Non-pigmented ciliary epithelial cell (primary cell): ENCODE measurements around the gene FAM210B.
"Not testable (repeated sequence)": the region's sequence is repeated elsewhere in the genome, so short reads cannot be mapped to it uniquely, and the experiment has no call there.

Source experiments
- DNase-seq: peaks from one replicate; pipeline ENCODE4 v3.0.0-alpha.2; 2010; ENCODE audit warnings: low read depth

The FAM210B gene

DNA sequence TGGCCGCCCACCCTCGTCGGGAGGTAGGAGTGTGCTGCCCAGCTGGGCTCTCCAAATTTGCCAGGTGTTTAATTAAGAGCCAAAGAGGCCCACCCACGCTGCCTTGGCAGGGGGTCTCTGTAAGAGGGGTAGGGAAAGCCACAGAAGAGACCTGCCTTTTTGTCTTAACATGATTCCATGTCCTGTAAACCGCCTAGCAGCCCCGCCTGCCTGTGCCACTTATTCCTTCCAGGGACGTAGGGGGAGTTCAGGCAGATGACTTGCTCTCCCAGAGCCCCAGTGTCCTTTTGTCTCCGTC lies 2.1 kb downstream of the FAM210B start:
- DNase-seq = no peak

DNA sequence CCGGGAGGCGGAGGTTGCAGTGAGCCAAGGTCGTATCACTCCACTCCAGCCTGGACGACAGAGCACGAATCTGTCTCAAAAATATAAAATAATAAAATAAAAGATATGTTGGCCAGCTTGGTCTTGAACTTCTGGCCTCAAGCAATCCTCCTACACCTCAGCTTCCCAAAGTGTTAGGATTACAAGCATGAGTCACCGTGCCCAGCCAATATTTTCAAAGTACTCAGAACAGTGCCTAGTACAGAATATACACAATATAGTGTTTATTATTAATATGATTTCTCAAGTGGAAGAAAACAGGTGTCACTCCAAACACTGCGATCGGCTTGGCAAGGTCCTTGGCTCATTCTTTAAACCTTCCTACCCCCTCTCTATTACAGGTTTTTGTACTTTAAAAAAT lies 3.1 kb downstream of the FAM210B start:
- no peak for DNase-seq

DNA sequence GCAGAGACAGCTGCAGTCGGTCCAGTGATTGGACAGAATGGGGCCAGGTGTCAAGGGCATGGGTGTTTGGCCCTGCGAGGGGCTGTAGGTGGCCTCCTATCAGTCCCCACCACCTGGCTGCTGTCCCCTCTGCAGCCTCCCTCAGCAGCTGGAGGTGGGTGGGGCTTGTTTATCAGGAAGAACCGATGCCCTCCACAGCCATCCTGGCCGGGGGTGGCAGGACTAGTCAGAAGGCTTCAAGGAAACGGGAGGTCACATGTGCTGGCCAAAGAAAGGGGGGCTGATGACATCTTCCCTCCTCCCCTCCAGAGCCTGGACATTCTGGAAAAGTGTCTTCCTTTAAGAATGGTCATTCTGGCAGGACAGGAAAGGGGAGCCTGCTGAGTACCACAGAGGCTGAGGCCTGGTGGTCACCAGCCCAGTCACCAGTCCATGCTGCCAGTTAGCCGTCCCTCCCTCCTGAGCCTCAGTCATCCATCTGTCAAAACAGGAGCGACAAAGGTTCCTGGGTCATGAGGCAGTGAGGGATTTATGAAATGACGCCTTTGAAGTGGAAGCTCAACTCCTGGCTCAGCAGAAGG lies 4.1 kb downstream of the FAM210B start:
- no peak for DNase-seq

DNA sequence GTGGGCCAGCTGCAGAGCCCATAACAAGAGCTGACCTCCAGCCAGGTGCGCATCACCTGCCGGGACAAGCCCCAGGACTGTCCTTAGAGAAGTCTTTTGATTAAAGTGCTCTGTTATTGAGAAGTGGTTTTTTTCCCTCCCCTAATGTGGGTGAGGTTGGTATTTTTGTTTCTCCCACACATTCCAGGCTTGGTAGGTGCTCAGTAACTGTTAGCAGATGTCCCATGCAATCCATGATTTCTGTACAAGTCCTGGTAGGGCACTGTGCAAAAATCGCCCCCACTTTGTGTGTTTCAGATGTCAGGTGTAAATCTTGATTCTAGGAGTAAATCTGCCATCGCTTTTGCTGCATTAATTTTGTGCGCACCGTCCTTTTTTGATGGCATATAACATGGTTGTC lies 4.7 kb downstream of the FAM210B start:
- no peak for DNase-seq

DNA sequence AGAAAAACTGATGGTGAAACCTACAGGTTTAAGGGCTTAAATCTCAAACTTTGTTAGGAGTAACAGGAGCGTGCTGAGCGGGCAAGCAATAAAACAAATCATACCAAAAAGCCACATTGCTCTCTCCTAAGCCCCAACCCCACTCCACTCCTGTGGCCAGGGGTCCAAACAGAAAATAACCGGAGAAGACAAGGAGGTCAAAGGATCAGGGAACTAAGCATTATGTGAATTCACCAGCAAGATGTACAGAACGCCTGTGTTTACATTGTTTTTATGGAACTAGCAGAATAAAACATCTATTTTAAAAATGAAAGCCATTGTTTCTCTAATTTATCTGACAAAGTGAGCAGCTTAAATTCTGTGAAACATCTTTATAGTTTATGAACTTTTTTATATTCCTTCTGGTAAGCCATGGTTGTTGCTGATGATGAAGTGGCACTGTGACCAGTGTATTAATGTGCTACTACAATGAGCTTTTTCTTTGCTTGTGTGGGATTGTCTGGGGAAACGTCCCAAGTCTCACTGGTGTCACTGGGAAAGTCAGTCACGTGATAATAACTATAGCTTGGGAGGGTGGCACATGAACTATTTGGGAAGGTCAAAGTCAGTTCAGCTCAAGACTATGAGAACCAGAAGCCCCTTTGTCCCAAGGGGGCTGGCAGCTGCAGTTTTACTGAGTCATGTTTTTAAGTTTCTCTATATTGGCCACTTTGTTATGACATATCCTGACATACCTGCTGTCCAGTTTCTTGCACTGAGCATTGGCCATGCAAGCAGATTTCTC lies 9.8 kb downstream of the FAM210B start:
- DNase-seq = no peak

DNA sequence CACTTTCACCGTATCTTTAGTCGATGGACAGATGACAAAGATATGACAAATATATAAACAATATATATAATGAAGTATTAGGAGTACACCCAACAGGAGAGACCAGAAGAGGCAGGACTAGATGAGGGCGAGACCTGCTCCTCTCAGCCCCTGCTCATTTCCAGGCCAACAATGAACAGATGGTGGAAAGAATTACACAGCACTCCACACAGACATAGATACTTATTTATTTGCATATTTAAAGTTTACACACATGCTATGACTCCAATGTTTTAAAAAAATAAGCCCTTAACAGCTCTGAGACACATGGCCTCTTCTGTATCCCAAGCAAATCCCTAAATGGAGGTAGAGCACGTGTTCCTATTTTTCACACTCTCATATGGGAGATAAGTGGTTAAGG lies 10.4 kb downstream of the FAM210B start:
- no peak for DNase-seq

DNA sequence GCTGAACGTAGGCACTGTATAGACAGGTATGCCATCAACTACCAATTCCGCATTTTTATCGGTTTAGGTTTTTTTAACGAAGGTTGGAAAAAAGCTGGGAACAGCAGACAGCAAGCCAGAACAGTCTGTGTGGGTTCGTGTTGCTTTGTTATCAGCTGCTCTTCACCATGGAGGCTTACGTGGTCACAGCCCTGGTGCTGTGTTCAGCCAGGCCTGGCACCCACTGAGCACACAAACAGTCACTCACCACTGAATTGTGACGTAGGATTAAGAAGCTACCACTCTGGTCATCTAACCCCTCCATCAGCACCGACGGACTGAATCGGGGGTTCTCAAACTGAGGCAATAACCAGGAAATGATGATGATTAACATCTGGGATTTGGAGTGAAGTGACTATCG lies 13.2 kb downstream of the FAM210B start:
- no peak for DNase-seq

DNA sequence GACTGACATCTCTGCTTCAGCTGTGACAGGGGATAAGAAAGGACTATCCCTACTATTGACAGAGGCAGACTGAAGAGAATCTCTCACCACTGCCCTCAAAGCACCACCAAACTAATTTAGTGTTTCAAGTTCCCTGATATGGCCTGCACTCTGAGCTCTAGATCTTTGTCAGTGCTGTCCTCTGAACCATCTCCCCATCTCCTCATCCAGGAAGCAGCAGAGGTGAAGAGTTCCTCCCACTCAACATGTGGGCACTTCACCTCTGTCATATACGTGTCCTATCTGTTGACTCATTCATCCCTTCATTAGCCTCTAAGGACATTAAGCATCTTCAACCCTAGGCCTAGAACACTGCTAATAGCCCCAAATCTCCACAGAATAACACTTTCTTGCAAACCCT lies 14.1 kb downstream of the FAM210B start:
- DNase-seq = no peak

DNA sequence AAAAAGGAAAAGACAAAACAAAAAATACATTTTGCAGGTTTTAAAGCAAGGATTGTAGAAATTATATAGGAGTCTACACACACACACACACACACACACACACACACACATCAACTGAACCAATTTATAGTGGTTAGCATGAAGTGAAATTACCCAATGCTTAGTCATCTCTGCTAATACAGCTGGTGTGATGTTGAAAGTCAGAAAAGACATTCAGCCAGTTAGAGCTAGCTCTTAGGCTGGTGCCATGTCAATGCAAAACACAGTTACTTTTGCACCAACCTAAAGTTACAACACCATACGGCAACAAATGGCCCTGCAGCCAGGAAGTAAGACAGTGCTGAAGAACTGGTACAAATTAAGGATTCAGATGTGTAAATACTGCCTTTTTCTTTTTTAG lies 15.2 kb downstream of the FAM210B start:
- DNase-seq = peak; percentile 89

DNA sequence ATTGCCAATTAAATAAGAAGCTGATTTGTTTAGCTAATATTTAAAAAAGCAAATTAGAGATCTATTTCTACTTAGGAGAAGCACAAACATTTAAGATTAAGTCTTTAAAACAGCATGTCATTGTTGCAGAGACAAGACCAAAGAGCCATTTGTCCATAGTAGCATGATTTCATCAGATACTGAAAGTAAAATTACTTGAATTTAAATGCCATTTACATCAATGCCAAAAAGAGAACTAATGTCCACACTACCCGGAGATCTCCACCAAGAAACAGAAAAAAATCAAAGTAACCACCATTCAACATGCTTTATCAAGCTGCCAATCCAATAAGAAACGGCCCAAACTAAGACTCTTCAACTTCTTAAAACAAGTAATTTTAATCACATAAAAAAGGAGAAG lies 17.6 kb downstream of the FAM210B start:
- no peak for DNase-seq

DNA sequence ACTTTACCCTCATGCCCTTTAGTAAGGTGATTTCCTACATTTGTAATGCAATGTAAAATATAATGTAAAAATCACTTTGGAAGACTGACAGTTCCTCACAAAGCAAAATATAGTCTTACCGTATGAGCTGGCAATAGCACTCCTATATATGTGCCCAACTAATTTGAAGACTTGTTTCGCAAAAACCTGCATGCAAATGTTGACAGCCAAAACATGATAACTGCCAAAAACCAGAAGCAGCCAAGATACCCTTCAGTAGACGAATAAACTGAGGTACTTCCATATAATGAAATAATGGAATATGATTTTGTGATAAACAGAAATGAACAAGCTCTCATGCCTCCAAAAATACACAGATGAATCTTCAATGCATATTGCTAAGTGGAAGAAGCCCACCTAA lies 19.6 kb downstream of the FAM210B start:
- DNase-seq = no peak

DNA sequence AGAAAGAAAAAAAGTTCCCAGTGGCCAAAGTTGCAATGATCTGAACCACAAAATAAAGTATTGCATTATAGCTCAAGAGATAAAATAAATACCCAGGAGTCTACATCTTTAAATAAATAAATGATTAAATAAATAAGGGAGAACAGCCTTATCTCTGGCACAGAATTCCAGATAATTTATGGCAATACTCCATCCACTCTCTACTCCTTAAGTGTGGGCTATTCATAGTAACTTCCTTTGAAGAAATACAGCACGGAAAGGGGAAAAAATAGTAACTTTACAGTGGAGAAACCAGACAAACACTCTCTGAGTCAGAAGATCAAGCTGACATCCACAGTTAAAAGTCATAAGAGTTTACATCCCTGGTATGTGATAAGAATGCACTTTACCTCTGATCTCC lies 21.6 kb downstream of the FAM210B start:
- no peak for DNase-seq

DNA sequence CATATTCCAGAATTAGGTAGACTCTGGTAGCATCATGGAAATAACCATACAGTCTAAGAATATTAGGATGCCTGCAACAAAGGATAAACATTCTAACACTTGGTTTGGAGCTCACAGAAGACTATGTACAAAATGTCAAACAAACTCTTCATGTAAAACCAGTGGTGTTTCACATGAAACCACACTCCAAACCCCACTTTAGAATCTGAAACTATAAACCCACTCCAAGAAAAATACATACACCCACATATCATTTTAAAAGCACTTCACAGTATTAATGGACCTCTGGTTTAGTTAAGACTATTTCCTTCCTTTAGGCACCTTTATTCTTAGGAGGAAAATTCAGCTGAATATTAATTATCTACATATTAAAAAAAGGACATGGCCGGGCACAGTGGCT lies 22.7 kb downstream of the FAM210B start:
- no peak for DNase-seq

DNA sequence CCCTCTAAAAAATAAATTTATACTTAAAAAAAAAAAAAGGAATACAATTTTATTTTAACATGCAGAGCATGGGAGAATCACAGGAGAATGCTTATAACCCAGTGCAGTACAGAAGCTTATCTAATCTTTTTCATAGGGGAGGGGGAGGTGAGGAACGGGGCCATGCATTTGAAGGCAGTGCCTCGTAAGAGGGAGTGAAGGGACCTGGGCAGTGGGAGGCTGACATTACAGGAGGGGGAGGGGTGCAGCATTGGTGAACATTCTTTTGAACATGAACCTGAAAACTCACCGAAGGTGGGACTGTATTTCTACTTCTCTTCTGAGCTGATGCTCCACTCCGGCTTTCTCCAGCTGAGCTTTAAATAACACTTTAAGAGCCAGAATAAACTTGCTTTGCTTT lies 23.9 kb downstream of the FAM210B start:
- no peak for DNase-seq

DNA sequence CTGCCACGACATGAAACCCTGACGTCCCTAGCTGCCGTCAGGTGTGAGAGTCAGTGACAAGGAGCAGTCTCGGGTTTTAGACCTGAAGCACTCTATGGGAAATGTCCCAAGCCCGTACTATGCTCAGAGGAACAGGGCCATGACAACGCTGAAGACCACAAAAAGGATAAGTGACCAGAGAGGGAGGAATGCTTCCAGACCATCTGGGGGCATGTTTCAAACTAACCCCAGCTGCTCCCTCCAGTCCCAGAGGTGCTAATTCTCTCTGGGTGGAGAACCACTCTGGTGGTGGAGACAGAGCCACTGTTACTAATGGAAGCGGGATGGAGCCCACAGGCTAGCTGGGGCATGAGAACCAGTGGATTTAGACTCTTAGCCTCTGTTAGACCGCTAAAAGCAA lies 24.6 kb downstream of the FAM210B start:
- DNase-seq = no peak

DNA sequence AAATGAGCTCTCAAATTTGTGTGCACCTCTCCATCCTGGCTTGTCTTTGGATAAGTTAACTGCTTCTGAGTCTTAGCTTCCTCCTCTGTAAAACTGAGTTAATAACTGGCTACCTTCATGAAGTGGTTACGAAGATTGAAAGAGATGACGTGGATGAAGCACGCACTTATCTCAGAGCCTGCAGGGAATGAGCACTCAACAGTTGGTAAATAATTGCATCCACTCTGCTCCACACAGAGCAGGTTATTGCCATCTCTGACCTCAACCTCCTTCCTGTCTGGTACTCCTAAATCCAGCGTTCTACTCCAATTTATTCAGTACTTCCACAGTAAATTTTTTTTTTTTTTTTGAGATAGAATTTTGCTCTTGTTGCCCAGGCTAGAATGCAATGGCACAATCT lies 26.4 kb downstream of the FAM210B start:
- DNase-seq = no peak

DNA sequence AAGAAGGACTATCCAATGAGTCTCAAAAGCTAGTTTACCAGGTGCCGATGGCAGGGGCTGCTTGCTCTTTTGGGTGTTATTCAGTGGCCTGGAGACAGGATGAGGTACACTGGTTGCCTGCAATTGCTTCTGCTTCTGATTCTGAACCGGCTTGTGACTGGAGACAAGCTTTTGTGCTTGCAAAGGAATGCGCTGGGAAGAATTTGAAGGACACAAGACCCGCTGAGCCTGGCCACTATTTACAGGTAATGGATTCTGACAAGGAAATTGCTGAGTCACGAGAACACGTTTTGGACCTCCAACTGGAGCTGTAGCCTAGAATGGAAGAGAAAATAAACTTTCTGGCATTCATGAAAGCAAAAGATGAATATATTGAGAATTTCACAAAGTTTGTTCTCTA lies 27.4 kb downstream of the FAM210B start:
- no peak for DNase-seq

DNA sequence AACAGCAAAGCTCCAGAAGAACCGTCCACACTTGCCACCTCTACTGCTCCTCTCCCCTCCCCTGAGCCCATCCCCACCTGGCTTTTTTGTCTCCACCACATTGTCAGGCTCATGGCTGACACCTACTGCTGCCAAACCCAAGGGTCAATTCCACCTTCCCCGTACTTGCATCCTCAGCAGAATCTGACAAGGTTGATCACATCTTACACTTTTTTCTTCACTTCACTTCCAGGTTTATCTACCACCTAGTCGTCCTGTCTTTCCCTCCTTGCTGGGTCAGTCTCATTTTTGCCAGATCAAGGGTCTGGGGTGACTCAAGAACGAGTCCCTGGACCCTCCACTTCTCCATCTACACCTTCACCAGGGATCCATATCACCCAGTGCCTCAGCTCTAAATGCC lies 30.1 kb downstream of the FAM210B start:
- DNase-seq = no peak

DNA sequence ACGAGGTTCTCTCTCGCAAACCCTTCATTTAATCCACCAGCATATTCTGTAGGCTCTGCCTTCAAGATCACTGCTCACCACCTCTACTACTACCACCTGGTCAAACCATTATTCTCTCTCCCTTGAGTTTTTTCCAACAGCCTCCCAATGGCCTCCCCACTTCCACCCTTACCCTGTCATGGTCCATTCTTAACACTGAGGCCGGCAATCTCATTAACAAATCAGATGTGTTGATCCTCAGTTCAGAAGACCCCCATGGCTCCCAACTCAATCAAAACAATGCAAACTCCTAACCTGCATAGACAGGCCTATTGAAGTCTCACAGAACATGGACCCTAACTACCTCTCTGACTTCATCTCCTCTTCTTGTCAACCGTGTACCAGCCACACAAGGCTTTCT lies 31.0 kb downstream of the FAM210B start:
- no peak for DNase-seq

DNA sequence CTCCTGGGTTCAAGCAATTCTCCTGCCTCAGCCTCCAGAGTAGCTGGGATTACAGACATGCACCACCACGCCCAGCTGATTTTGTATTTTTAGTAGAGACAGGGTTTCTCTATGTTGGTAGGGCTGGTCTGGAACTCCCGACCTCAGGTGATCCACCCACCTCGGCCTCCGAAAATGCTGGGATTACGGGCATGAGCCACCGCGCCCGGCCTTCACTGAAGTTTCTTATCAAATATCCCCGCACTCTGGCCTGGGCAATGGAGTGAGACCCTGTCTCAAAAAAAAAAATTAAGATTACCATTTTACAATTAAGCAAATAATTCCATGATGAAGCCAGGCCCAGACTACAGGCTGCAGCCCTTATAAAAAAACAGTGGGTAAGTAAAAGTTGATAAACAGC lies 31.6 kb downstream of the FAM210B start:
- not testable (repeated sequence) for DNase-seq

DNA sequence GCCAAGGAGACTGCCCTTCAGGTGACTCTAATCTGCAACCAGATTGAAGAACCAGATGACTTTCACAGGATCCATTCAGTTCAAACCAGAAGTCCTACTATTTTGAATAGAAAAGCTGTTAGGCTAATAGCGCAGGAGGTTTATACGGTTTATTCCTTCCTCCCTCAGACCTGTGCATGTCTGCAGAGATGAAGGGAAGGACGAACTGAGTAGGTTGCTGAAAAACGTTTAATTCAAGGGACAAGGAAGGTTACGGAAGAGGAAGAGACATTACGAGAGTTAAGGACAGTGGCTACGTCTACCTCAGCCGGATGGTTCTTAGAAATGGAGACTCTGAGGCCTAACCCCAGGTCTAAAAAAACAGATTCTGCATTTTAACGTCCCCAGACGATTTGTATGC lies 32.3 kb downstream of the FAM210B start:
- no peak for DNase-seq

DNA sequence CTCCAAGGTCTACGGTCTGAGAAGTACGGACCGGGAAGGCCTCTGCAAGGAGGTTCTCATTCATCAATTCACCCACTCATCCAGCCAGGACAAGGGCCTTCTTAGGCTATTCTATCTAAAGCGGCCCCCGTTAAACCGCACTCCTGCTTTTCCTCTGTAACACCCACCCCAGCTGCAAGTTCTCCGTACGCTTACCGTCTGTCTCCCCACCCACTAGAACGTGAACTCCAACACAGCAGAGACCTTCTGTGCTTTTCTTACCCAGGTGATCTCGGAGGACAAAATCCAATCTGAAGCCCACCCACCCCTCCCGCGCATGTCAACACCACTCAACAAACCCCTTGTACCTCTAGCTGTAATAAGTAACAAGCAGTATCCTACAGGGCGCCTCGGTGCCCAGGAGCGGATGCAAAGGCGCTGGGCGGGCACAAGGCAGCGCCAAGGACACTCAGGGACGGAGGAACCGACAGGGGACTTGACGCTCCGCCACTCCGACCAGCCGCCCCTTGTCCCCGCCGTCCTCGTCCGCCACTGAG lies 32.9 kb downstream of the FAM210B start:
- DNase-seq = no peak

DNA sequence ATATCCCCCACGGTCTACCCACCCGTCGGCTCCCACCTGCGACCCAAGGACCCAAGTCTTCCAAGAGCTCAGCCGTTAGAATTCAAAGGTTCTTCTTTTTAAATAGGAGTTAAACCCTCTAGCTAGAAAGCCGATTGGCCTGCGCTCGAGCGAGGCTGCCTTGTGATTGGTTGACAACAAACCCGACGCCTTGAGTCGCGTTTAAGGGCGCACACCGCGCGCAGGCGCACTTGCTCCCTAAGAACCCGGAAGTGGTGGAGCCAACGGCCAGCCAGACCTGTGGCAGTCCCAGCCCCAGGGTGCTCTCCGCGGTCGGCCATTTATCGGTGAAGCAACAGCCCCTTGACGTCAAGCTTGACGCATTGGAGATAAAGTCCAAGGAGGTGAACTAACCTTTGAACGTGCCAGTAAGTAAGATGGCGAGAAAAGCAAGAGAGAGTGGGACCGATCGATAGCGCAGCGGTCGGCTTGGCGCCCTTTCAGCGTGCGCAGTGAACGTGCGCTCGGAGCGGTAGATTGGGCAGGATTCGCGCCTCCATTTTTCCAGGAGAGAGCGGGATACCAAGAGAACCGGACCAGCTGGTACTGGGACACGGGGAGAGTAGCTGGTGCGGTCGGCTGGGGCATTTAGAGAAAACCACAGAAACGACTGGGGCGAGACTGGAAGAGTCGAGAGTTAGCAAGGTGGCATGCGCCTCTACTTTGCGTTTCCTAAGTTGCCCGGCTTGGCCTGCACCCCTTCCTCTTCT lies 33.5 kb downstream of the FAM210B start, which contains the start of the genes AURKA and CSTF1:
Gene AURKA, minus strand, starts transcription at position 84 of the 749 bp plus-strand sequence. CDS start 4,018 bp downstream, outside the sequence.
Gene CSTF1, plus strand, starts transcription at position 514 of the 749 bp plus-strand sequence. CDS start 2,908 bp downstream, outside the sequence.
- peak; percentile 98 for DNase-seq
